MM.1S (cell line): ENCODE measurements around the gene TANC1.

Source experiments
- DNase-seq: peaks from one replicate; pipeline ENCODE4 v3.0.0-alpha.2; 2015
- H2AFZ ChIP-seq: fragments of 300-600 bp; sonication (generic); 2 replicates; pipeline ENCODE4 v1.6.0; 2016; ENCODE audit warnings: antibody characterized with exemption, low read length
- H3F3A ChIP-seq: fragments of 300-600 bp; sonication (generic); 2 replicates; pipeline ENCODE4 v1.6.1; 2016; ENCODE audit warnings: mild to moderate bottlenecking, antibody characterized with exemption, low read length, moderate library complexity, mixed read lengths; ENCODE audit not compliant: insufficient read depth
- H3K27ac ChIP-seq: fragments of 300-600 bp; sonication (generic); 2 replicates; pipeline ENCODE4 v1.5.1; 2016; ENCODE audit warnings: mild to moderate bottlenecking, low read length
- H3K27me3 ChIP-seq: fragments of 300-600 bp; sonication (generic); replicated peaks from 2 replicates; pipeline ENCODE4 v1.6.0; 2016; ENCODE audit warnings: low read length; ENCODE audit not compliant: insufficient read depth
- H3K36me3 ChIP-seq: fragments of 300-600 bp; sonication (generic); replicated peaks from 2 replicates; pipeline ENCODE4 v1.6.1; 2016; ENCODE audit warnings: mild to moderate bottlenecking, low read length, mixed read lengths; ENCODE audit not compliant: insufficient read depth
- H3K4me1 ChIP-seq: fragments of 300-600 bp; sonication (generic); 2 replicates; pipeline ENCODE4 v1.6.1; 2016; ENCODE audit warnings: low read length, mixed read lengths
- H3K4me2 ChIP-seq: fragments of 300-600 bp; sonication (generic); 2 replicates; pipeline ENCODE4 v1.6.0; 2016; ENCODE audit warnings: low read depth, low read length
- H3K4me3 ChIP-seq: fragments of 300-600 bp; sonication (generic); 2 replicates; pipeline ENCODE4 v1.5.1; 2016; ENCODE audit warnings: low read length, mixed read lengths
- H3K79me2 ChIP-seq: fragments of 300-600 bp; sonication (generic); 2 replicates; pipeline ENCODE4 v1.6.1; 2016; ENCODE audit warnings: mixed run types, low read length, mixed read lengths
- H3K9ac ChIP-seq: fragments of 300-600 bp; sonication (generic); 2 replicates; pipeline ENCODE4 v1.6.1; 2016; ENCODE audit warnings: low read length, mixed read lengths
- H3K9me2 ChIP-seq: fragments of 300-600 bp; sonication (generic); replicated peaks from 2 replicates; pipeline ENCODE4 v1.6.1; 2016; ENCODE audit warnings: mild to moderate bottlenecking, low read length, mixed read lengths; ENCODE audit not compliant: insufficient read depth
- H3K9me3 ChIP-seq: fragments of 300-600 bp; sonication (generic); replicated peaks from 2 replicates; pipeline ENCODE4 v1.6.1; 2016; ENCODE audit warnings: mild to moderate bottlenecking, low read length, mixed read lengths; ENCODE audit not compliant: insufficient read depth
- H4K20me1 ChIP-seq: fragments of 300-600 bp; sonication (generic); 2 replicates; pipeline ENCODE4 v1.6.1; 2016; ENCODE audit warnings: mild to moderate bottlenecking, low read length, moderate library complexity, mixed read lengths; ENCODE audit not compliant: insufficient read depth
- EZH2 ChIP-seq: fragments of 300-600 bp; sonication (generic); optimal IDR thresholded peaks from 2 replicates; pipeline ENCODE3; 2017; ENCODE audit warnings: low read depth, mild to moderate bottlenecking, antibody characterized with exemption, low read length, mixed read lengths
- EZH2phosphoT487 ChIP-seq: fragments of 300-600 bp; sonication (generic); IDR thresholded peaks from 2 replicates; pipeline ENCODE4 v1.6.1; 2018; ENCODE audit warnings: antibody characterized with exemption, low read length
- TF ChIP-seq, protein P1 (sequence below): fragments of 300-600 bp; sonication (generic); IDR thresholded peaks from 2 replicates; pipeline ENCODE4 v1.5.1; 2016; ENCODE audit warnings: antibody characterized with exemption, low read length, mixed read lengths

TANC1 gene

DNA sequence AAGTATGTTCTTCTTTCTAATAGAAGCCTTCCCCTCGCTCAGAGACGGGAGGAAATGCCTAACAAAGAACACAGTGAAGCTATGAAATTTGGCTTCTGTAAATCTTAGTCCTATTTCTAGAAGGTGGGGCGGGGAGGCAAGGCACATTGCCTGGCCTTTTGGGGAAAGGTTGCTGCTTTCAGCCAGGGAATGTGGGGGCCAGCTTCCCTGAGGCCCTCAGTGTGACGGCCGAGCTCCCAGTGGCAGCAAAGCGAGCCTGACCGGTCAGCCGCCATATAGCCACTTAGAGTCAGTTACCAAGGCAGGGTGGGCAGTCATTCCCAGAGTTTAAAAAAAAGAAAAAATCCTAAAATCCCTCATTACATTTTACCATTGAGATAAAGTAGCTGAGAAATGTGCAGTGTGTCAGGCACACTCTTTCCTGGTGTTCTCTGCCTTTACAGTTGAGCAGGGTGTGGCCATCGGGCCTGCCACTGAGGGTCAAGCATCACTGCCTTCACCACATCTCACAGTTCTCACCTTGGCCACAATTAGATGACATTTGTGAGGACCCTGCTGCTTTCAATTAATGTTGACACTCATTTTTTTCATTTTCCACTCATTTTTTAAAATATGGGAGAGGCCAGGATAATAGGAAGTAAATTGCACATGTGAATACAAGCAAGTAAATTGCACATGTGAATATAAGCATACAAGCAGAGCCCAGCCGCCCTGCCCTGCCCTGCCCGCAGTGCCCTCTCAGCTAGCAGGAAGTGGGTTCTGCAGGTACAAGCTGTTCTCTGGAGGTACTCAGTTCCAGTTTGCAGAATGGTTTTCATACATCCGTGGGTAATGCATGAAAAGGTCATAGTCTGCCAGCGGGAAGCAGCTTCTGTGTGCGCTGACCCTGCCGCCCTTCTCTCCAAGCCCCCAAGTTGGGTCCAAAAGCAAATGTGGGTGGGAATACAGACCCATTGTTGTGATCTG is 241.2 kb downstream of the TANC1 start:
- DNase-seq: peak; percentile 11
- Histone ChIP-seq H3K27ac (no peak overlapping the region), H3K4me2 (no peak overlapping the region), H4K20me1 (no peaks in the 10 kb centered on the region), H3K9ac (no peak overlapping the region), H2AFZ (no peak overlapping the region), H3K36me3 (no peaks in the 10 kb centered on the region), H3K4me3 (no peak overlapping the region), H3K9me3 (no peaks in the 10 kb centered on the region), H3K79me2 (no peaks in the 10 kb centered on the region), H3F3A (no peaks in the 10 kb centered on the region), H3K9me2 (no peaks in the 10 kb centered on the region), H3K4me1 (peaks cover 8% of the 10 kb centered on the region), H3K27me3 (no peaks in the 10 kb centered on the region)
- TF ChIP-seq, protein P1, sequence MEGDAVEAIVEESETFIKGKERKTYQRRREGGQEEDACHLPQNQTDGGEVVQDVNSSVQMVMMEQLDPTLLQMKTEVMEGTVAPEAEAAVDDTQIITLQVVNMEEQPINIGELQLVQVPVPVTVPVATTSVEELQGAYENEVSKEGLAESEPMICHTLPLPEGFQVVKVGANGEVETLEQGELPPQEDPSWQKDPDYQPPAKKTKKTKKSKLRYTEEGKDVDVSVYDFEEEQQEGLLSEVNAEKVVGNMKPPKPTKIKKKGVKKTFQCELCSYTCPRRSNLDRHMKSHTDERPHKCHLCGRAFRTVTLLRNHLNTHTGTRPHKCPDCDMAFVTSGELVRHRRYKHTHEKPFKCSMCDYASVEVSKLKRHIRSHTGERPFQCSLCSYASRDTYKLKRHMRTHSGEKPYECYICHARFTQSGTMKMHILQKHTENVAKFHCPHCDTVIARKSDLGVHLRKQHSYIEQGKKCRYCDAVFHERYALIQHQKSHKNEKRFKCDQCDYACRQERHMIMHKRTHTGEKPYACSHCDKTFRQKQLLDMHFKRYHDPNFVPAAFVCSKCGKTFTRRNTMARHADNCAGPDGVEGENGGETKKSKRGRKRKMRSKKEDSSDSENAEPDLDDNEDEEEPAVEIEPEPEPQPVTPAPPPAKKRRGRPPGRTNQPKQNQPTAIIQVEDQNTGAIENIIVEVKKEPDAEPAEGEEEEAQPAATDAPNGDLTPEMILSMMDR: no peak
- TF ChIP-seq EZH2phosphoT487: no peak
- no peak for TF ChIP-seq EZH2

DNA sequence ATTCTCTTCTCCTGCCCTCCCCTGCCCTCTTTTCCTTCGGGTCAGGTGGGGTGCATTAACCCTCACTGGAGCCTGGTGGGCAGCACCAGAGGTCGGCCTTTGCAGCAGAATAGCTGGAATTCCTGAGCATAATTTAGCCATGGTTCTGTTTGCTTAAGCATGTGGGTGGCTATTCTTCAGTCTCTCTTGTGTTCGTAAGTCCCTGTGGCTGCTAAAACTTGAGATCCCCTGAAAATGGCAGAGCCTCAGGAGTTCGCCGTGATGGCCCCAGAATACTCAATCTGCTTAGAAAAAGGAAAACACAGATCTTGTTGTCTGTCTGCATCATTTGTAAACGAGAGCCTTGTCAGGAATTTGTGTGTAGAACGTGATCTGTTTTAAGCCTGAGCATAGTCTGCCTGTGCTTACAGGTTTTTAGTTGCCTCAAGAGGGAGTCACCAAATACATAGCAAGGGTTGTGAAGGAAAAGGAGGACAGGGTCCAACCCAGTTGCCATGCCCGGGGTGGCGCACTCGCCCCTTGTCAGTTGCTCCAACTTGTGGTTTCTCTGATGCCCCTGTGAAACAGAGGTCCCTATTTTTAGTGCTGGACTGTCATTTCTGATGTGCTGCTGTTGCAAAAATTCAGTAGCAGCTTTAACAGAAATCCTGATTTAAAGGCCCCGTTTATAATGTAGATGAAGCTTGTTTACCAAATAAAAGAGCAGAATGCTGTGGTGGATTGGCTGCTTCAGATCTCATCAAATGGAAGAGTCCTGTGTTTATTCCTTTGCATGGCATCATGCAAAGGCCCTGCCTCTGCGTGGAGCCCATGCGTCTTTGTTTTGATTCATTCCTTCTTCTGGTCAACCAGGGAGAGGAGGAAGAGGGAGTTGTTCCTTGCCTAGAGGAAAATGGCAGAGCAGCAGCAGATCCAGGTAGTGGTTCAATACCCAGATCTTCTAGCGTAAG is 243.3 kb downstream of the TANC1 start:
- Histone ChIP-seq H3K36me3 (no peaks in the 10 kb centered on the region), H2AFZ (0 out of 2 replicates have a peak overlapping the region, but pooled peaks have one; percentile 11), H3K27ac (no peak overlapping the region), H3K4me1 (peaks cover 8% of the 10 kb centered on the region), H3K9me2 (no peaks in the 10 kb centered on the region), H3K4me3 (no peak overlapping the region), H3K79me2 (no peaks in the 10 kb centered on the region), H3K9me3 (no peaks in the 10 kb centered on the region), H3K9ac (no peak overlapping the region), H4K20me1 (no peaks in the 10 kb centered on the region), H3K27me3 (no peaks in the 10 kb centered on the region), H3K4me2 (peak overlapping the region; percentile 34; the same call in 1 of the 2 replicates), H3F3A (no peaks in the 10 kb centered on the region)
- peak; percentile 32 for DNase-seq
- TF ChIP-seq EZH2phosphoT487 (no peak), EZH2 (no peak)
- TF ChIP-seq, protein P1: no peak

DNA sequence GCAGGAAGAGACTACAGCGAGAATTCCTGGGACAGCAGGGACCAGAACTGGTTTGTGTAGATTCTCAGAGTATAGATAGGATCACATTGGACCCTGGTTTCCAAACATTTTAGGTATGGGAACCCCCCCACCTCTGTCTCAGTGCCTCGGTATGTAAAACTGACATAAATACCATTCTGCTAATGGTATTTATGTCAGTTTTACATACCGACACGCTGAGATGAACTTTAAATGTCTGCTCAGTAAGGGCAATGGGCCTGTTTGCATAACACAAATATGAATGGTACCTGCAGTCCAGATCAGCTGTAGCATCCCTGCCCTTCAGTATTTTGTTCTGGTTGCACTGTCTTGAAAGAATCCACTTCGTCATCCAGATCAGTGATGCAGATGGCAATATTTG is 244.9 kb downstream of the TANC1 start:
- Histone ChIP-seq H3K4me2 (no peak overlapping the region), H3K79me2 (no peaks in the 10 kb centered on the region), H3K4me1 (peaks cover 8% of the 10 kb centered on the region), H3F3A (no peaks in the 10 kb centered on the region), H3K9me3 (no peaks in the 10 kb centered on the region), H3K36me3 (no peaks in the 10 kb centered on the region), H2AFZ (no peak overlapping the region), H3K4me3 (no peak overlapping the region), H3K27me3 (no peaks in the 10 kb centered on the region), H4K20me1 (no peaks in the 10 kb centered on the region), H3K27ac (no peak overlapping the region), H3K9ac (no peak overlapping the region), H3K9me2 (no peaks in the 10 kb centered on the region)
- no peak for DNase-seq
- TF ChIP-seq EZH2 (no peak), EZH2phosphoT487 (no peak)
- TF ChIP-seq, protein P1: no peak
